ENCODE measurements around the gene TTC33.
"Not testable (repeated sequence)": the region's sequence is repeated elsewhere in the genome, so short reads cannot be mapped to it uniquely, and the experiment has no call there.

TTC33 gene

GRCh38 chr5:40678460-40679147 is 77.2 kb downstream of the TTC33 start:
- DNase-seq = no peak

DNA sequence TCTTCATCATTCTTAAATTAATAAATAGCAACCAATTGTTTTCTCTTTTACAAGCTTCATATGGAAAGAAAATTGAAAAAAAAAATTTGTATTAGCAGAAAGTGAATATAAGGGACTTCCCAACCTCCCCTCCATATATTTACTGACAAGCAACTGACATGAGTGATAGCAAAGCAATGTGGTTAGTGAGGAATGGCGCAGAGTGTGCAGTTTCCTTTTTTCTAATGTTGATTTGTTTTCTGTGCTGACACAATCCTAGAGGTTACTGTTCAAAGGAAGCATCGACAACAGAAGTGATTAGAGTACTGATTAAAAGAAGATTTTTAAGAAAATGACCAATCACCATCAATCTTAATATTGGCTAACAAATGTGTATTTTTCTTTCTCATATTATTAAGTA is 77.7 kb downstream of the TTC33 start:
- no peak for DNase-seq

DNA sequence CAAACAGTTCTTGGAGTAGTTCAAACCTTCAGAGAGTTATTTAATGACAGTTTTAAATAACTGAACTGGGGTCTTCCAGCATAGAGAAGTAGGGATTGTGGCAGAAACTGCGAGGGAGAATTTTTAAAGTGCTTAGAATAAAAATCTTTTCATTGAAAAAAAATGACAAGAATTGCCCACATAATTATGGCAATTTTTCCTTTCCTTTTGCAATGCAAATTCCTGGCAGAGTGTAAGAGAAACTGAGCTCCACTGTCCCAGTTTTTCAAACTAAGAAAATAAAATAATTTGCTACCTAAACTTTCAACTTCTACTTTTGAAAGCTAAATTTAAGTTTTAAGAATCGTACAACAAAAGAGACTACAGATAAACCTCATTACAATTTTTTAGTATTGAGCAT is 78.3 kb downstream of the TTC33 start:
- no peak for DNase-seq

GRCh38 chr5:40676613-40677343 is 79.0 kb downstream of the TTC33 start:
- DNase-seq = no peak

DNA sequence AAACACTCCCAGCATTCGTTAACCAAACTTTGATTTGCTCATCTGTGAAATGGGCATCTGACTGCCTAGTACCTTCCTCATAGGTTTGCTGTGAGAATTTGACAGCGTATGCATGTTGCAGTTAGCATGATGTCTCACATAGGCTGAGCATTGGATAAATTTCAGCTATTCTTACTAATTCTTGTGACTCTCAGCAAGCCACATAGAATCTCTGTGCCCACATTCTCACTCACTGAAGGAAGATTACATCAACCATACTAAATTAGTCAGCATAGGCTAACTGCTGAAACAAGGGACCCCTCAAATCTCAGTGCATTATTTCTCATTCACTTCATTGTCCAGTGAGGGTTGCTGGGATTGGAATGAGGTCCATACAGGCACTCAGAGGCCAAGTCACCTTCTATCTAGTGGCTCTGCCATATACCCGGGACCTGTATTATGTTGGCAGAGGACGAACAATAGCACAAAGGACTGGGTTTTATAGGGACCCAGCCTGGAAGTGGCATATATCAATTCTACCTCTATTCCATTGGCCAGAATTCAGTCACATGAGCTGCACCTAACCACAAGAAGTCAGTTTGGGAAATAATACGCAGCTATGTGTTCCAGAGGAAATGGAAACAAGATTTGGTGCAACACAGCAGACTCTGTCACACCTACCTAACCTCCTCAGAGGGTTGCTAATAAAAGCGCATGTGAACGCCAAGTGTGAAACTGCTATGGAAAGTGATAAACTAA is 80.2 kb downstream of the TTC33 start:
- DNase-seq = no peak

- no peak for DNase-seq
Observed at GRCh38 chr5:40674661-40675235, 81.0 kb downstream of the TTC33 start.

DNA sequence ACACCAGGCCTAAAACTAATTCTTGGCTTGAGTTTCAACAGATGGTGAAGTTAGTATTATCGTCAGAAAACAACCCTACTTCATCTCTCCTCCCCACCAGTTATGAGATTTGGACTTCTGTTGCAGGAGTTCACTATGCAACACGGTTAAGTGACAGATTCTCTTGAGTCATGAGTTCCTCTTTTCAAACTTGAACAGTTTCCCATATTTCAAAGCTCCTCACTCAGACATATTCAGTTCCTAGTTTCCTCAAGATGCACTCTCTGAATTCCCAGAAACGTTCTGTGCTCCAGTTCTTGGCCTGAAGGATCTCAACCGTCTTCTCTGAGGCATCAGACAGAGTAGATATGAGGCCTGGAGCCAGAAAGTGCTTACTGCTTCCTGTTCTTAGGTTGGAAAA is 83.3 kb downstream of the TTC33 start:
- DNase-seq = no peak

- DNase-seq = no peak
Observed at GRCh38 chr5:40669606-40670390, 86.0 kb downstream of the TTC33 start.

DNA sequence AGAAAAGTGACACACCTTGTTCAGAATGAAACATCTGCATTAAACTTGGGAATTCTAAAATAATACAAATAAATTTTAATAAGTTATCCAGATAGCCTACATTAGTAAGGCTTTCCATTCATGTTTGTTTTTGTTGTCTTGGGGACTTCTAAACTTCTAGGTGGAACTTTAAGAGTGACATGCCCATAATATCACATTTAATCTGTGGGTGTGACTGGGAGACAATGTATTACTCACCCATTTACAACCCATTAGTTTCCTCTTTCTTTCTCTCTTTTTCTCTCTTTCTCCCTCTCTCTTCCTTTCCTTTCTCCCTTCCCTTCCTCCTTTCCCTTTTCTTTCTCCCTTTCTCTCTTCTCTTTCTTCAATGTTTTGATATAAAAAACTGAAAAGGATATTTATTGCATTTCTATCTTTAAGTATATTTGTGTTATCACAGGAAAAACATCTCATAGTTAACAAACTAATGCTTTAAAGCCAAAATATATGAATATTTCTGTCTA is 88.5 kb downstream of the TTC33 start:
- no peak for DNase-seq

- DNase-seq = no peak
Observed at GRCh38 chr5:40666657-40667056, 89.1 kb downstream of the TTC33 start.

DNA sequence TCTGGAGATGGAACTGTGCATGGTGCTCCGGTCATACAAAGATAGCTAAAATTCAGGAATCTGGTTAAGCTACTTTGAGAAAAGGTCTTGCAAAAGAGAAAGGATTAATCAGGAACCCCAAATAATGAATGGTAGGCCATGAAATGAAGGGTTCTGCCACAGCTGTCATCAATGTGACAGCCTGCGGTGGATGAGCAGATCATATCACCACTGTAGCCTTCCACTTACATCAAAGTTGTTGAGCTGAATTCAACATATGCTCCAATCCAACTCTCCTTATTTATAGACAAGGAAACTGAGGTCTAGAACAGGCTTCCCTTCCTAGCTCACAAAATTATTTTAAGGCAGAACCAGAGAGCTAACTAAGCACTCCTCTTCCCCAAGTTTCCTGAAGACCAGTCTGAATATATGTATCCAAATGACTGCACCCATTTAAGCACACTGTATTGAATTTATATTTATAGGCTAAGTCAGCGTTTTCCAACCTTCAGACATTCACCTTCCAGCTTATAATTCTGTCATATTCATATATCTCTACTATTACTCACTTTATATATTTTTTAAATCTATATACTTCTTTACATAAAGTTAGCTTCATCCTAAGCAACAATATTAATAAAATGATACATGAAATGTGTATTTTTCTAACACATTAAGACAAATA is 90.0 kb downstream of the TTC33 start:
- no peak for DNase-seq

GRCh38 chr5:40660751-40661150 is 95.0 kb downstream of the TTC33 start:
- no peak for DNase-seq

GRCh38 chr5:40656766-40657165 is 99.0 kb downstream of the TTC33 start:
- no peak for DNase-seq

DNA sequence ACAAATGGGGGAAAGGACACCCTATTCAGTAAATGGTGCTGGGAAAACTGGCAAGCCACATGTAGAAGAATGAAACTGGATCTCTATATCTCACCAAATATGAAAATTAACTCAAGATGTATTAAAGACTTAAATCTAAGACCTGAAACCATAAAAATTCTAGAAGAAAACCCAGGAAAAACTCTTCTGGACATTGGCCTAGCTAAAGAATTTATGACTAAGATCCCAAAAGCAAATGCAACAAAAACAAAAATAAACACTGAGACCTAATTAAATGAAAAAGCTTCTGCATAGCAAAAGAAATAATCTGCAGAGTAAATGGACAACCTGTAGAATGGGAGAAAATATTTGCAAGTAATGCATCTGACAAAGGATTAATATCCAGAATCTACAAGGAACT is 99.7 kb downstream of the TTC33 start:
- not testable (repeated sequence) for DNase-seq

DNA sequence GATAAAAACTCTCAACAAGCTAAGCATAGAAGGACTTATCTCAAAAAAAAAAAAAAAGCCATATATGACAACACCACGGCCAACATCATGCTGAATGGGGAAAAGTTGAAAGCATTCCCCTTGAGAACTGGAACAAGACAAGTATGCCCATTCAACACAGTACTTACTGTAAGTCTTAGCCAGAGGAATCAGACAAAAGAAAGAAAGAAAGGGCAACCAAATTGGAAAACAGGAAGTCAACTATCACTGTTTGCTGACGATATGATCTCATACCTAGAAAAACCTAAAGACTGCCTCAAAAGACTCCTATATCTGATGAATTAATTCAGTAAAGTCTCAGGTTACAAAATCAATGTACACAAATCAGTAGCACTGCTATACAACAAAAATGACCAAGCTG is 100.6 kb downstream of the TTC33 start:
- DNase-seq = no peak

DNA sequence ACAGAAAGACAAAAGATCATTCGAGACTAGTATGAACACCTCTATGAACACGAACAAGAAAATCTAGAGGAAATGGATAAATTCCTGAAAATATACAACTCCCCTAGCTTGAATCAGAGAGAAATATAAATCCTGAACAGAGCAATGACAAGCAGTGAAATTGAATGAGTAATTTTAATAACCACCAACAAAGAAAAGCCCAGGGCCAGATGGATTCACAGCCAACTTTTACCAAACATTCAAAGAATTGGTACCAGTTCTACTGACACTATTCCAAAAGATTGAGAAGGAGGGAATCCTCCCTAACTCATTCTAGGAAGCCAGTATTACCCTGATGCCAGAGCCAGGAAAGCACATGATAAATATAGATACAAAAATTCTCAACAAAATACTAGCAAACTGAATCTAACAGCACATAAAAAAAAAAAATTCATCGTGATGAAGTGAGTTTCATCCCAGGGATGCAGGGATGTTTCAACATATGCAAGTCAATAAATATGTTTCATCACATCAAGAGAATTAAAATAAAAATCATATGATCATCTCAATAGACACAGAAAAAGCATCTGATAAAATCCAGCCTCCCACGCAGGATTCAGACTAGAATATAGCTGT is 101.3 kb downstream of the TTC33 start:
- DNase-seq = no peak

- DNase-seq = no peak
Observed at GRCh38 chr5:40653221-40654022, 102.3 kb downstream of the TTC33 start.

DNA sequence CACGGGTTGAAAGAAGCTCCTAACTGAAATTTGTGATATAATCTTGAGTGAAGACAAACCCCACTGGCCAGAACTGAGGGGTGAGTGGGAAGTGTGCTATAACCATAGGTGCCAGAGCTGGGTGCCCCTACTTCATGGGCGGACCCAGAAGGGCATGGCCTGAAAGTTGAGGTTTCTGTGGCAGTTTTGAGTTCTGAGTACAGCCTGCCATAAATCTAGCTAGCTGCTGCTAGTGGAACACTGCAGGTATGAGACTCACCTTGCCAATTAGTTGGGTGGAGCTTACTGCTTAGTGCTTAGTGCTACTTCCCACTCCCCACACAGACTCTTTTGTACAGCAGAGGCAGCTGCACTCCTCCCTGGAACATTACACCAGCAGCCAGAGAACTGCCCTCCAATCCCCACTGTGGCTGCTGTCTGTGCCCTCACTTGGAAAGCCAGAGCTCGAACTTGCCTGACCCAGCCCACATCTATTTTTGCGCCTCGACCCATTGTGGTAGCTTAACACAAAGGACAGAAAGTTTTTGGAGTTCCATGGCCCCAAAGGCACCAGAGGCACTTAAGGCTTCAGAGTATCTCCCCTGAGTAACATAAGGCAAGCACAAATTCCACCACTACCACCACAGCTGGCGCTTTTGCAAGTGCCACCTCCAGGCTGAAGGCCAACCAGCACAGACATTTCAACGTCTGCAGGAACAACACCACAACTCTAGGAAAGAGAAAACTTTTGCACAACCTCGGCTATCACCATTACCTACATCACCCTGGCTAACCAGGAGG is 103.1 kb downstream of the TTC33 start:
- no peak for DNase-seq

- DNase-seq = no peak
Observed at GRCh38 chr5:40651201-40651600, 104.6 kb downstream of the TTC33 start.
